Measurements from ENCODE around the gene CACNA1D.

DNA sequence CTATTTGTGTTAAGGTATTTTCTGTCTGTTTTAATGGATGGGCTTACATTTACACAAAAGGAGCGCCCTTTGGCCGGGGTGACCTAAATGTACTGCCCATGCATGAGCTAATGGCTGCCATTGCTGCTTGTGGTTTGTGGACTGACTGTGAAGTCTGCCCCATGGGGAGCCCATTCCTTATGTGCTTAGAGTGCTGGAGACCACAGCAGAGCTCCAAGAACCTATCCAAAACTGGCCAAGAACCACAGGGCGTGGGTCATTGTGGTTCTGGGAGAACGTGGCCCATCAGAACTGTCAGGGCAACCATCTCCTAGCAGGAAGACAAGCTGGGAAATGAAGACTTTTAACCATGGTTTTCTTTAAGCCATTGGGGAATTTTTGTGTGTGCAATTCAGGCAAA, 246.5 kb downstream of the CACNA1D start:
- TF ChIP-seq POLR2A (IDR thresholded peaks at IDR 0.05): no peak
- no peak for TF ChIP-seq EP300 (IDR thresholded peaks at IDR 0.05; ENCODE audit: low read depth)
